Thoracic aorta (tissue), 2 donors: ENCODE results near the gene PNLIPRP2. TPM values are rescaled to one million over a fixed set of nuclear protein-coding genes. Genes with fewer than 3 reads are reported as not detected.
A peak's percentile ranks its signal among the peaks of the same experiment; 100 is the strongest.

ENCODE experiments used
- ATAC-seq: fragments of 150-250 bp; one replicate; pipeline ENCODE4 v1.8.0; 2017; ENCODE audit warnings: low read depth; ENCODE audit not compliant: insufficient number of reproducible peaks, low FRiP score
- DNase-seq: peaks from one replicate; pipeline ENCODE4 v3.0.0-alpha.2; 2020; ENCODE audit warnings: low spot score
- H3K27ac ChIP-seq, 2 donors: fragments of 200-600 bp; sonication (generic); 1 replicate in 1 of 2; 2 replicates in 1 of 2; pipeline ENCODE4 v1.5.1; 2016; ENCODE audit warnings: mild to moderate bottlenecking in 2 of 2, moderate library complexity in 2 of 2
- H3K27me3 ChIP-seq: fragments of 200-600 bp; sonication (generic); replicated peaks from 2 replicates; pipeline ENCODE4 v1.6.0; 2016; ENCODE audit warnings: mild to moderate bottlenecking; ENCODE audit not compliant: insufficient read depth
- H3K36me3 ChIP-seq: fragments of 200-600 bp; sonication (generic); one replicate; pipeline ENCODE4 v1.5.1; 2016
- H3K4me1 ChIP-seq, 2 donors: fragments of 200-600 bp; sonication (generic); 1 replicate in 1 of 2; 2 replicates in 1 of 2; pipeline versions ENCODE4 v1.5.1 to v1.6.0; 2016; ENCODE audit warnings: low read depth in 2 of 2, mild to moderate bottlenecking in 1 of 2; ENCODE audit not compliant: control insufficient read depth in 1 of 2
- H3K4me3 ChIP-seq: fragments of 200-600 bp; sonication (generic); 2 replicates; pipeline ENCODE4 v1.5.1; 2016; ENCODE audit warnings: mild to moderate bottlenecking
- H3K9me3 ChIP-seq: fragments of 200-600 bp; sonication (generic); 2 replicates; pipeline ENCODE4 v1.5.1; 2016
- CTCF ChIP-seq: fragments of 200-600 bp; sonication (generic); IDR thresholded peaks from one replicate; pipeline ENCODE4 v1.5.1; 2019; ENCODE audit warnings: antibody characterized with exemption
- total RNA-seq, 2 donors: library from RNA; depleted of rRNA; stranded (reverse); fragments of >200 nt; gene quantifications; one replicate each; pipeline versions ENCODE4 v1.1.0 to v1.2.3, GENCODE V29; 2016

Gene PNLIPRP2
- total RNA-seq, 2 donors from 2014 or later = 2.3 TPM; not detected in 1

GRCh38 chr10:116690356-116691322 lies 69.9 kb downstream of the PNLIPRP2 start:
- no peaks in the 10 kb centered on the region for H3K36me3 ChIP-seq
- peak overlapping the region; percentile 48 to 65 for H3K27ac ChIP-seq
- peaks cover 21 to 49% of the 10 kb centered on the region in 2 donors for H3K4me1 ChIP-seq
- no peaks in the 10 kb centered on the region for H3K27me3 ChIP-seq
- peak overlapping the region; percentile 5 for H3K4me3 ChIP-seq
- peak; percentile 59 for TF ChIP-seq CTCF
- no peaks in the 10 kb centered on the region for H3K9me3 ChIP-seq
- ATAC-seq (no peak), DNase-seq (no peak)

DNA sequence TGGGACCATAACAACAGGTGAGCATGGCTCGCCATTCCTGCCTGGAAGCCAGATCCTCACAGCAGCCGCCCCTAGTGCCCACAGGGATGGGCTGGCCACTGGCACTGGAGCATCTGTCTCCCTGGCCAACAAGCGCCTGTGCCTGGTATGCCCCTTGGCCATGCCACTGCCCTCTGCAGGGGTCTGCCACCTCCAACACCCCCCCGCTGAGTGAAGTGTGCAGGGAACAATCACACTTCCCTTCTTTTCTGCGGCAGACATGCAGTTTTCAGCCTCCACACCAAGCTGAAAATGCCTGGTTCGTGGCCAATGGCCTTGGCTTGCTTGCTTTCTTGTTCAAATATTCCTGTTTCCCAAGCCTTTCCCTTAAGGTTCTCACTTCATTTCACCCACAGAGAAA lies 70.9 kb downstream of the PNLIPRP2 start:
- no peak overlapping the region for H3K4me3 ChIP-seq
- ATAC-seq = no peak
- no peaks in the 10 kb centered on the region for H3K9me3 ChIP-seq
- no peaks in the 10 kb centered on the region for H3K27me3 ChIP-seq
- no peaks in the 10 kb centered on the region for H3K36me3 ChIP-seq
- no peak for DNase-seq
- TF ChIP-seq CTCF = no peak
- peak overlapping the region; percentile 48 to 65 for H3K27ac ChIP-seq
- H3K4me1 ChIP-seq = peaks cover 21 to 49% of the 10 kb centered on the region in 2 donors

GRCh38 chr10:116692225-116692624 lies 71.5 kb downstream of the PNLIPRP2 start:
- no peak for TF ChIP-seq CTCF
- Histone ChIP-seq H3K9me3 (no peaks in the 10 kb centered on the region), H3K4me1 (peaks cover 21 to 49% of the 10 kb centered on the region in 2 donors), H3K27ac (peak overlapping the region; percentile 28 to 65), H3K36me3 (no peaks in the 10 kb centered on the region), H3K4me3 (no peak overlapping the region), H3K27me3 (no peaks in the 10 kb centered on the region)
- ATAC-seq (no peak), DNase-seq (no peak)

GRCh38 chr10:116694243-116694926 lies 73.6 kb downstream of the PNLIPRP2 start:
- Histone ChIP-seq H3K9me3 (no peaks in the 10 kb centered on the region), H3K4me1 (peaks cover 21 to 39% of the 10 kb centered on the region in 2 donors), H3K27ac (no peak overlapping the region), H3K4me3 (no peak overlapping the region), H3K36me3 (no peaks in the 10 kb centered on the region), H3K27me3 (no peaks in the 10 kb centered on the region)
- no peak for ATAC-seq
- TF ChIP-seq CTCF = no peak
- DNase-seq = no peak

Other genes with a start within 250 kb of the PNLIPRP2 start
- 1 to 10 TPM in 1 of 2 donors, not detected in 1; 1.1 TPM for gene PNLIPRP3, start 193.1 kb upstream of the PNLIPRP2 start, total RNA-seq
- 1 to 10 TPM in 1 of 2 donors, not detected in 1; 1.7 TPM for gene PNLIP, start 75.0 kb upstream of the PNLIPRP2 start, total RNA-seq
- gene PNLIPRP1, start 30.0 kb upstream of the PNLIPRP2 start, total RNA-seq = under 1 TPM in 1 of 2 donors, not detected in 1; 0.99 TPM
- 10 to 100 TPM; 10.2 to 13.6 TPM for gene HSPA12A, start 121.6 kb downstream of the PNLIPRP2 start, total RNA-seq
- under 1 TPM in 1 of 2 donors, not detected in 1; 0.54 TPM for gene ENO4, start 228.5 kb downstream of the PNLIPRP2 start, total RNA-seq